Subcutaneous abdominal adipose tissue (tissue), 5 donors: ENCODE results near the gene PON1.

ENCODE experiments used
- H3K27ac ChIP-seq: one replicate; pipeline ENCODE4 v1.7.0; 2013; ENCODE audit warnings: low read depth, mild to moderate bottlenecking, inconsistent platforms, low read length, moderate library complexity
- H3K27me3 ChIP-seq, 5 donors: one replicate each; pipeline ENCODE4 v1.7.0; 2013; ENCODE audit warnings: low read length in 5 of 5, inconsistent platforms in 1 of 5; ENCODE audit not compliant: control insufficient read depth in 5 of 5, insufficient read depth in 4 of 5
- H3K36me3 ChIP-seq, 5 donors: one replicate each; pipeline ENCODE4 v1.7.0; 2013; ENCODE audit warnings: low read length in 5 of 5; ENCODE audit not compliant: control insufficient read depth in 5 of 5, insufficient read depth in 5 of 5
- H3K4me1 ChIP-seq, 5 donors: one replicate each; pipeline ENCODE4 v1.7.0; 2013; ENCODE audit warnings: low read length in 5 of 5, mild to moderate bottlenecking in 3 of 5, moderate library complexity in 1 of 5; ENCODE audit not compliant: control insufficient read depth in 5 of 5, insufficient read depth in 5 of 5
- H3K4me3 ChIP-seq, 5 donors: one replicate each; pipeline ENCODE4 v1.7.0; 2013; ENCODE audit warnings: low read length in 5 of 5, low read depth in 1 of 5
- H3K9ac ChIP-seq, 5 donors: one replicate each; pipeline ENCODE4 v1.7.0; 2013; ENCODE audit warnings: low read length in 5 of 5, mild to moderate bottlenecking in 4 of 5, moderate library complexity in 3 of 5
- H3K9me3 ChIP-seq, 5 donors: one replicate each; pipeline ENCODE4 v1.7.0; 2013; ENCODE audit warnings: low read length in 5 of 5; ENCODE audit not compliant: control insufficient read depth in 5 of 5
- donor health status: healthy.
- donor health status: healthy.
- donor health status: healthy.
- donor health status: healthy.
- donor health status: healthy.

Gene PON1

DNA sequence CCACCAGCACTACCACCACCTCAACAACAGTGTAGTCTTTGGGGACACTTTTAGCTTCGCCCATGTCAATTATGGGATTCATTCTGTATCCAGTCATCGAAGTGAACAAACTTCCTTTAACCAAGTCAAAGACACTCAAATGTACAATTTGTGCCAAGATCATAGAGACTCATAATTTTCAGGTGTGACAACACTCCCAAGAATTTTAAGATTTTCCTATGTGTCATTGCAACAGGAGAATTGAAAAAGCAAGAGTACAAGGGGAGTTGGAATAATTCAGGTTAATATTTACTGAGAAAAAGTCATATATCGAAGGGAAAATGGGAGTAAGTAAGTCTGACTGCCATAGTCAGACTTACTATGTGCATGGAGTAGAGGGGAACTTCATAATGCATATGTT lies 26.2 kb downstream of the PON1 start:
- Histone ChIP-seq H3K9me3 (no peaks in the 10 kb centered on the region), H3K36me3 (peaks cover 0 to 4% (median 0%) of the 10 kb centered on the region in 5 donors), H3K9ac (no peak overlapping the region), H3K4me1 (no peaks in the 10 kb centered on the region), H3K27ac (no peak overlapping the region), H3K4me3 (no peak overlapping the region), H3K27me3 (no peaks in the 10 kb centered on the region)

- Histone ChIP-seq H3K36me3 (peaks cover 0 to 4% (median 0%) of the 10 kb centered on the region in 5 donors), H3K4me3 (no peak overlapping the region)
These were observed 27.3 kb downstream of the PON1 start for GRCh38 chr7:95297041-95297440.

DNA sequence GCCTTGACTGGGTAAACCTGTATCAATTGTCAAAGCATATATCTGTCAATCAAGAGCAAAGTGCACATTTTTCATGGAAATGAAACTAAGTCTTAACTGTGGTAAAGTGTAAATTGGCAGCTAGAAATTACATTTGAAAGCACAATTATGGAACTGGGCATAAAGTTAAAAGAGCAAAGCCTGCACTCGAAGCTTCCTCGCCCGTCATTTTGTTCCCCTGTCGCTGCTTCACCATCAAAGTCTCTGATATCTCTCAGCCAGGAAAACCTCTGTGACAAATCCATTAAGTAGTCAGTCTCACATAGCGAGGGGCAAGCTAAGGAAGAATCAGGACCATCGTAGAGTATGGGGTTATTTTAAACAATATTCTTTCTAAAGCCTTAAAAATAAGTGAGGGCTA lies 27.9 kb downstream of the PON1 start:
- no peaks in the 10 kb centered on the region for H3K4me1 ChIP-seq
- H3K4me3 ChIP-seq: no peak overlapping the region
- H3K27me3 ChIP-seq: no peaks in the 10 kb centered on the region
- no peaks in the 10 kb centered on the region for H3K9me3 ChIP-seq
- peaks cover 0 to 4% (median 0%) of the 10 kb centered on the region in 5 donors for H3K36me3 ChIP-seq
- H3K9ac ChIP-seq: no peak overlapping the region
- no peak overlapping the region for H3K27ac ChIP-seq

More at GRCh38 chr7:95297041-95297440, 27.3 kb downstream of the PON1 start:
- Histone ChIP-seq H3K9me3 (no peaks in the 10 kb centered on the region), H3K4me1 (no peaks in the 10 kb centered on the region), H3K9ac (no peak overlapping the region), H3K27me3 (no peaks in the 10 kb centered on the region), H3K27ac (no peak overlapping the region)

DNA sequence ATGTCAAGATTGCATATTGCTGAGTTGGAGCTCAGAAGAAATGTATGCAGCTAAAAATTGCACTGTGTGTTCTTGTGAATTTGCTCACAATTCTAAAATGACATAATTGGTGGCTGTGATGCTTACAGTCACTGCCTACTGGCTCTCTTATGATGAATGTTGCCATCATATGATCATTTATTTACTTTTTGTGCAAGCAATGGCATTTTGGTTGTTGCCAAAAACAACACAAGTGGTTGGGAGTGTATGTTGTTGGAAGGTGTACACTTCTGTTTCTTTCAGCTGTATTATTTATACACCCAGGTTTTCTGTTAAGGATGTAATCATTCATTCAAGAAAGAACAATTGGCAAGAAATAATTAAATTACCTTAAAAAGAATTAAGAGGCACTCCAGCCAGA lies 28.9 kb downstream of the PON1 start:
- H3K36me3 ChIP-seq: peaks cover 0 to 4% (median 2%) of the 10 kb centered on the region in 5 donors
- H3K27me3 ChIP-seq: no peaks in the 10 kb centered on the region
- no peaks in the 10 kb centered on the region for H3K4me1 ChIP-seq
- H3K27ac ChIP-seq: no peak overlapping the region
- no peaks in the 10 kb centered on the region for H3K9me3 ChIP-seq
- no peak overlapping the region for H3K9ac ChIP-seq
- no peak overlapping the region for H3K4me3 ChIP-seq

- Histone ChIP-seq H3K9ac (no peak overlapping the region), H3K36me3 (peaks cover 0 to 12% (median 7%) of the 10 kb centered on the region in 5 donors), H3K4me3 (no peak overlapping the region), H3K27ac (no peak overlapping the region), H3K9me3 (no peaks in the 10 kb centered on the region), H3K4me1 (no peaks in the 10 kb centered on the region), H3K27me3 (no peaks in the 10 kb centered on the region)
These were observed 34.0 kb downstream of the PON1 start for GRCh38 chr7:95290166-95290830.

GRCh38 chr7:95286096-95286495 lies 38.2 kb downstream of the PON1 start:
- H3K27ac ChIP-seq: no peak overlapping the region
- H3K4me3 ChIP-seq: no peak overlapping the region

DNA sequence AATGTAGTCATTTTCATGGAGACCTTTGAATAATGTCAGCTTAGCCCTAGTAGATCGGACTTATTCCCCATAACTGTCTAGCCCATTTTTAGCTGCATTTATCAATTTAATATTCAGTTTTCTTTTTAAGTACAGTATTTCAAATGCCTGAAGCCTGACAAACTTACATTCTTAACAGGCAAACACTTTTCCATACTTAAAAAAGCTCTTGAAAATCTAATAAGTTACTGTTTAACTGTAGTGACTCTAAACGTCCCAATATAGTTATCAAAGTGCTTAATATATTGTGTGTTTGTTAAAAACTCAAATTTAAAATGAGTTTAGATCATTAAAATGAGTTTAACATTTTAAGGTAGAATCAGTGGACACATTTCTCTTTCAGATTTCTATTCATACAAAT lies 44.9 kb downstream of the PON1 start:
- no peaks in the 10 kb centered on the region for H3K27me3 ChIP-seq
- H3K36me3 ChIP-seq: peaks cover 0 to 15% (median 6%) of the 10 kb centered on the region in 5 donors
- H3K4me1 ChIP-seq: peaks cover 0 to 3% (median 0%) of the 10 kb centered on the region in 5 donors
- H3K9ac ChIP-seq: no peak overlapping the region
- H3K9me3 ChIP-seq: no peaks in the 10 kb centered on the region
- no peak overlapping the region for H3K4me3 ChIP-seq
- H3K27ac ChIP-seq: no peak overlapping the region

More at GRCh38 chr7:95286096-95286495, 38.2 kb downstream of the PON1 start:
- H3K9ac ChIP-seq: no peak overlapping the region
- peaks cover 0 to 17% (median 6%) of the 10 kb centered on the region in 5 donors for H3K36me3 ChIP-seq
- no peaks in the 10 kb centered on the region for H3K4me1 ChIP-seq
- no peaks in the 10 kb centered on the region for H3K27me3 ChIP-seq
- H3K9me3 ChIP-seq: no peaks in the 10 kb centered on the region

- Histone ChIP-seq H3K27ac (no peak overlapping the region), H3K9me3 (no peaks in the 10 kb centered on the region), H3K4me3 (no peak overlapping the region), H3K27me3 (no peaks in the 10 kb centered on the region), H3K4me1 (peaks cover 0 to 3% (median 0%) of the 10 kb centered on the region in 5 donors), H3K9ac (no peak overlapping the region), H3K36me3 (peaks cover 0 to 16% (median 4%) of the 10 kb centered on the region in 5 donors)
These were observed 48.2 kb downstream of the PON1 start for GRCh38 chr7:95276114-95276513.

GRCh38 chr7:95269640-95270039 lies 54.7 kb downstream of the PON1 start:
- Histone ChIP-seq H3K9ac (no peak overlapping the region), H3K4me1 (no peaks in the 10 kb centered on the region), H3K27ac (no peak overlapping the region), H3K9me3 (no peaks in the 10 kb centered on the region), H3K4me3 (no peak overlapping the region), H3K27me3 (no peaks in the 10 kb centered on the region), H3K36me3 (peaks cover 0 to 16% (median 0%) of the 10 kb centered on the region in 5 donors)

GRCh38 chr7:95267754-95268153 lies 56.6 kb downstream of the PON1 start:
- Histone ChIP-seq H3K4me3 (no peak overlapping the region), H3K27ac (no peak overlapping the region), H3K36me3 (peaks cover 0 to 8% (median 0%) of the 10 kb centered on the region in 5 donors)

More at GRCh38 chr7:95267754-95268153, 56.6 kb downstream of the PON1 start:
- no peak overlapping the region for H3K9ac ChIP-seq
- no peaks in the 10 kb centered on the region for H3K4me1 ChIP-seq
- no peaks in the 10 kb centered on the region for H3K9me3 ChIP-seq
- no peaks in the 10 kb centered on the region for H3K27me3 ChIP-seq
